ENCODE results near the gene MYL6.

The MYL6 gene

DNA sequence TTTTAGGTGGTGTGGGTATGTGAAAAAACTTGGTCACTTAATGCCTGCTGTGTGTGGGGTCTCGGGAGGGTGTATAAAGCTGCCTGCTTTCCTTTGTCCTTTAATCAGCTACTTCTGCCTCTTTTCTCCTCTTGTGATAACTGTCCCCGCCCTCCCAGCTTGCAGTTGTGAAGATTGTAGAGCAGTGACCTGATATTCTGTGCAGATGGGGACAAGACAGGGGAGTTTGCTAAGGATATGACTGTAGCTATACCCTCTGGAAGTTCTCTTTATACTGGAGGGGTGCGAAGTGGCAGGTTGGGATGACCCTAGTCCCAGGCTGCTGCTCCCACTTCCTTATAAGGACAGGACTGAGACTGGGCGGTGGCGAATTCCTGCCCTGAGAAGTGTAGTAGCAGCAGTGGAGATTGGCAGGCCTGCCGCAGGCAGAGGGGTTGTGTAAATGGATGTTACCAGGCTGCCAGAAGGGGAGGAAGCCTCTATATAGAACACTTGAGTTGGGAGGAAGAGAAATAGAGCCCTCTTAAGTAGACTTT, 835 bp downstream of the MYL6 start:
- peak; percentile 67 for DNase-seq

DNA sequence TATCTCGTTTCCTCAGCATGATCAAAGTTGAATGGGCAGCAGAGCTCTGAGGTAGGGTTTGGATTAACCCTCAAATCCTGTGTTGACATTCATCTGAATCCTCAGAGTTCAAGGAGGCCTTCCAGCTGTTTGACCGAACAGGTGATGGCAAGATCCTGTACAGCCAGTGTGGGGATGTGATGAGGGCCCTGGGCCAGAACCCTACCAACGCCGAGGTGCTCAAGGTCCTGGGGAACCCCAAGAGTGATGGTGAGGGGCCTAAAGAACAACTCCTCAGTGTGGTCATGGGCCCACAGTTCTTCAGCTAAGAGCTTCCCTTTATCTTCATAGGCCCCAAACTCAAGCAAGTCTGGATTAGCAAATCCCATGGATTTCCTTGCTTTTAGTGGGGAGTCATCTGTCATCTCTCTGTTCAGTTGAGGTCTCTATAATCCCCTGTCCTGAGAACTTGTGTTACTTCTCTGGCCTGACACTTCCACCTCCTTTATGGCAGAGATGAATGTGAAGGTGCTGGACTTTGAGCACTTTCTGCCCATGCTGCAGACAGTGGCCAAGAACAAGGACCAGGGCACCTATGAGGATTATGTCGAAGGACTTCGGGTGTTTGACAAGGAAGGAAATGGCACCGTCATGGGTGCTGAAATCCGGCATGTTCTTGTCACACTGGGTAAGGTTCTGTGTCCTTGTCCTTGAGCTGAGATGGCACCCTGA, 1.5 kb downstream of the MYL6 start:
- no peak for DNase-seq

DNA sequence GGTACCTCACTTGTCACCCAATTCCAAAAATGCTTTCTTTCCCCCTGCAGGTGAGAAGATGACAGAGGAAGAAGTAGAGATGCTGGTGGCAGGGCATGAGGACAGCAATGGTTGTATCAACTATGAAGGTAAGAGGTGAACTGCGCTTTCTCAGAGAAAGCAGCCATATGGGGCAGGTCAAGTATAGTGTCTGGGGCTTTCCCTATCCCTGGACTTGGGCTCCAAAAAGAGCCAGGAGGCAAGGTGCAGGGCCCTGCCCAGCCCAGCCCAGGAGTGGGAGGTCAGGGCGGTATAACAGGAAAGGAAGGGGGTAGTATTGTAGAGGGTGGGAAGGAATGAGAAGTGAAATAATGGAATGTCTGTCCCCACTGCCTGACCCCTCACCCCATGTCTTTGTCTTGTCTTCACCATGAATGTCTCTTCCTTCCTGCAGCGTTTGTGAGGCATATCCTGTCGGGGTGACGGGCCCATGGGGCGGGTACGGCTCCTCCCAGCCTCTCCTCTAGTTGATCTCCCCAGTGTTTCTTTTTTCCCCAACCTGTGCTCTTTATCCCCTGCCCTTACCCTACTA, 2.1 kb downstream of the MYL6 start:
- DNase-seq: peak; percentile 34

DNA sequence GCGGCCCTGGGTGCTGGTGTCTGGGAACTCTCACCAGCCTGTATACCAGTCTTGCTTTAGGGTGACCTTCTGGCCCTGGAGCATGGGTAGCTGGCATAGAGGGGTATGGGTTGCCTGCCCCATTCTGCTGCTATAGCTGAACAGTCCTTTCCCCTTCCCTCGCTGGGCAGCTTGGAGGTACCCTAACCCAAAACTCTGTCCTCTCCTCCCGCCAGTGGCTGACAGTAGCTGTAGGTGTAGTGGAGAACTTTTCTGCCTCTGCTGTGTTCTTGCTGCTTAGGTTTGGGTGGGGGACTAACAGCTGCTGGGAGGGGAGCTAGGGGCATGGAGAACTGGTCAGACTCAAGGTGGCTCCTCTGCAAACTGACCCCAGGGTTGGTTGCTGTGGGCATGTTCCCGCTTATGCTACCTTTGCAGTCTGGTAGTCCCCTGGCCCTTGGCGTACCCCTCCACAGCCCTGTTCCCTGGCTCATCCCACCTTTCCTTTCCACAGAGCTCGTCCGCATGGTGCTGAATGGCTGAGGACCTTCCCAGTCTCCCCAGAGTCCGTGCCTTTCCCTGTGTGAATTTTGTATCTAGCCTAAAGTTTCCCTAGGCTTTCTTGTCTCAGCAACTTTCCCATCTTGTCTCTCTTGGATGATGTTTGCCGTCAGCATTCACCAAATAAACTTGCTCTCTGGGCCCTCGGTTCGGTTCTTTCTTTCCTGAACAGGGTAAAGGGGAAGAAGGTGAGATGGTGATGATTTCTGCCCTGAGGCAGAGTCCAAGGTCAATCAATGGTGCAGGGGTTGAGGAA, 2.9 kb downstream of the MYL6 start:
- no peak for DNase-seq

DNA sequence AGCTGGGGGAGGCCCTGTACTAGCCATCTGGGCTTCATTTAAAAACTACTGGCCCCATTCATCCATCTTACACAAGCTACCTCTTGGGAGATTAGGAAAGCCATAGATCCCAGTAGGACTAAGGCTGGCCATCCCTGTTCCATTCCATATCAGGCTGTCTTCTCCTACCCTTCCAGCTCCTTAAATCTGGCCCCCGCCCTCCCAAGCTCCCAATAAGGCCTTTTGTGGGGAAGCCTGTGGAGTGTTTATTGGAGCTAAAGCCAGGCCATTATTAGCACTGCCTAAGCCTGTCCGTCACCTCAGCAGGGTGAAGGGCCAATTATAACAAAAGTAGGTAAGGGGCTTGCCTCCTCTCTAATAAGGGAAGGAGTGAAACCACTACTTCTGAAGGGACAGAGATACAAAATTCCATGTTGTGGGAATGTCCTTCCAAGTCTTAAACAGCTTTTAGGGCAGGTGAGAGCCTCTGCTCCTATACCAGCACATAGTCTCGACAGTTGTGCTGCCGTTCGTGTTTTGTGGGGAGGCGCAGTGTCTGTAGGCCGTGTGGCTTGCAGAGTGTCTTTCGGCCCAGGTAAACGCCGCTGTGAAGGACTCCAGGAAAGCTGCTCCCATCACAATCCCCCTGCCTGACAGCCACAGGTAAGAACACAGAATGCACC, 3.7 kb downstream of the MYL6 start:
- no peak for DNase-seq

DNA sequence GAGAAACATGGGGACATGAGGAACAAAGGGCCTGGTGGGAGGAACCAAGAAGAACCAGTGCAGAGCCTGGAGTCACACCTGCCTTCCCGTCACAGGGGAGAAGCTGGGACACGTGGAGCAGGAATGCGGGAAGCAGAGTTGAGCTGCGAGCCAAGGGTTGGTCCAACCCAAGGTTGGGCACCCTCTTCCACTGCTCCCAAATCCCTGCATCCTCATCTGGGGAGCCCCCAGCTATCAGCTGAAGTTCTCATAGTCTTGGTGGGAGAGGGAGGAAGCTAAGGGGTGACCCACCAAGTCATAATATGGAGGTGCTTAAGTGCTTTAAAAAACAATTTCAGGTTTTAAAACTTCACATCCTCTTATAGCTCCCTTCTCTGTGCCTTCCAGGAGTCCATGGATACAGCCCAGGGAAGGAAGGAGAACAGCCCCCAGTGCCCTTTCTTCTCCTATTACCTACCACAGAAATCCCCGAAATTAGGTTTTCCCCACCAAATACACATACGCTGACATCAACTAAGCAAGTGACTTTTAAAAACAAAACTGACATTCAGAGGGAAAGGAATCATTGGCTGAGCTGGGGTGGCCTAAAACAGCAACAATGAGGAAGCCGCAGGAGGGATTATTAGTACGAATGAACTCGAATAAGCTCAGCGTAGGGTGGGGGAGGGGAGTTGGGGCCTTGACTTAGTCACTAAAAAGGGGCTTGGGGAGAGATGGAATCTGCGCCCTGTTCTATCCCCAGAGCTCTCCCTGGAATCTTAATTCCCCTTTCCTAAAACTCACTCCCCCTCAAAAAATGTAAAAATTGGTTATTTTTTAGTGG, 4.5 kb downstream of the MYL6 start:
- no peak for DNase-seq

DNA sequence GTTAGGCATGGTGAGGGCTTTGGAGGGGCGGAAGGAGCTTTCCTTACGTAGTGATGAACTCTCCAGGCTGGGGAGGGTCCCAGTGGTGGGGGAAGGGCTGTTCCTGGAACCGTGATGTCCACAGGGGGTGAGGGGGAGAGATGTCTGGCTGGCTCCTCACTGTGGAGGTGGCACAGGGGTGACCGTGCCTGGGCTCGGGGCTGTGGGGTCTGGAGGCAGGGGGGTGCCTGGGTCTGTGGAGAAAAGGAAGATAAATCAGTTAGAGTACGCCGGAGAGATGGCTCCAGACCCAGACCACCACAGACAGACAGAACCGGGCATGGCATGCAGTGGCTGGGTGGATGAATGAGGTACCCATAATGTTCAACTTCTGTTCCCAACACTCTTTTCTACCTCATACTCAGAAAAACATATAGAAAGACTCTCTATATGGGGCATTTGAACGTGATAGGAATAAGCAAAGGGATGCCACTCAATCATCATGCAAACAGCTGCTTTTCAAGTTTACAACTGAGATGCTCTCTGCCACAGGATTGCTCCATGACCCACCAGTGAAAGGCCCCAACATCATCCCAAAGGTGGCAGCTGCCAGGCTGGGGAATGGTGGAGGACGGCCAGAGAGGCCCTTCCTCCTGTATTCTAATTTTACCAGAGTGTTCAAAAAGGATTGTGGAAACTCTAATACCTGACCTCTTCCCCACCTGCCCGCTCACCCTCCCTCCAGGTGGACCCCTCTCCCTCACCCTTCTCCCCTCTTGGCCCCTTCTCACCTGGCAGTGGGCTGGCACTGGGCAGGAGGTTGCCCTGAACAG, 5.6 kb downstream of the MYL6 start:
- DNase-seq: no peak

DNA sequence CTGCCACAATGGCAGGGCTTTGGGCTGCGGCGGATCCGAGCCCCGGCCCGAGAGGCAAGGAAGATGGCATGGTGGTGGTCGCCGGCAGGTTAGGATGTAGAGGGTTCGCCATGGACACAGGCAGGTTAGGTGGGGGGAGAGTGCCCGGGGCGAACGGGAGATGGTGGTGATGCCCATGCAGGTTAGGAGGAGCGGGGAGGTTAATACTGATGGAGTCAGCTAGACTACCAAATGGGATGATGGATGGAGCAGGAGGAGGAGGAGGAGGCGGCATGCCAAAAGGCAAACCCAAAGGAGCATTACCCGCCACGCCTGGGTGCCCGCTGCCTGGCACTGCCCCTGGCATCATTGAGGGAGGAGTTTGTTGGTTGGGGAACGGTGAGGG, 6.2 kb downstream of the MYL6 start:
- DNase-seq: no peak

DNA sequence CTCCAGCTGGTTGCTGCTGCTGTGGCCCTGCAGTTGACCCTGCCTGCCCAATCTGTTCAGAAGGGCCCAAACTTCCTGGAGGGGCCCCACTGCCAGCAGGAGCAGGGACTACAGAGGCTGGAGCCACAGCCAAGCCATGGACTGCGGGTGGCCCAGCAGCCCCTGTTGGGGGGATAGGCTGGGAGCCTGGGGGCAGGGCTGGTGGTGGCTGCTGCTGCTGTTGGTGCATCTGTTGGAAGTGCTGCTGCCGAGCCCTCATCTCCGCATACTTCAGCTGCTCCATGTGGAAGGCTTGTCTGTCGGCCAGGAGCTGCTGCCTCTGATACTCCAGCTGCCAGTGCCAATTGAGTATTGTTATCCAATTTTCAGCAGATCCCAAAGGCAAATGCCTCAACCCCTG, 7.2 kb downstream of the MYL6 start:
- no peak for DNase-seq

DNA sequence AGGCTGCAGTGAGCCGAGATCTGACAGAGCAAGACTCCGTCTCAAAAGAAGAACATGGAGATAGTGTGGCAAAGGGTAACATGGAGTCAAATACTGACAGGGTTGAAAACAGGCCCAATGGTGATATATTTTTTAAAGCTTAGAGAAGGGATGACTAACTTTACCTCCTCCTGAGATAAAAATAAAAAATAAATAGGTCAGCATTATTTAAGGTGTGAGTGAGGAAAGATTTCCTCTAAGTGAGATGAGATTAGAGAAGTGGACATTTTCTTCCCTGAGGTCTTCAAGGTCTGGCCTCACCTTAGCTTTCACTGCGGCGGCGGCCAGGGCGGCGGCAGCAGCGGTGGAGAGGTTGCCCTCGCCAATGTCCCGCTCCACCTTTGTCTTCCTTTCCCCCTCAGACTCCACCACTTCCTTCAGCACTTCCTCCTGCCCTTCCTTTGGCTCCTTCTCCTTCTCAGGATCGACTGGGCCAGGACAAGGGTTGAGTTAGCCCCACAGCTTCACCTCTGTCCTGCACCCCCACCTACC, 11.1 kb downstream of the MYL6 start:
- no peak for DNase-seq

DNA sequence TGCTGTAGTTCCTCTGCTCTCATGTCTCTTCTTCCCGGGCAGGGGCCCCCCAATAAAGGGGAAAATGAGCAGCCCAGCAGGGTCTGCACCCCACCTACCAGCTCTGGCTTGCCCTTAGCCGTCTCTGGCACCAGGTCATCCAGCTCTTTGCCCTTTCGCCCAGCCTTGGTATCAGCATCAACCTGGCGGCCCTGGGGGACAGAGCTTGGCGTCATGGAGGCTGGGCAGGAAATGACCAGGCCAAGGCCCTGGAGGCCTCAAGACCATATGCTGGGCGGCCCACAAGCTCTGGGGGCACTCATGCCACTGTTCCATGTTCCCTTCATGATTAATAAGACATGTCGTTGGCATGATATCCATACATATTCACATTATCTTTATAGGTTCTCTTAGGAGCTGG, 14.7 kb downstream of the MYL6 start:
- DNase-seq: no peak

DNA sequence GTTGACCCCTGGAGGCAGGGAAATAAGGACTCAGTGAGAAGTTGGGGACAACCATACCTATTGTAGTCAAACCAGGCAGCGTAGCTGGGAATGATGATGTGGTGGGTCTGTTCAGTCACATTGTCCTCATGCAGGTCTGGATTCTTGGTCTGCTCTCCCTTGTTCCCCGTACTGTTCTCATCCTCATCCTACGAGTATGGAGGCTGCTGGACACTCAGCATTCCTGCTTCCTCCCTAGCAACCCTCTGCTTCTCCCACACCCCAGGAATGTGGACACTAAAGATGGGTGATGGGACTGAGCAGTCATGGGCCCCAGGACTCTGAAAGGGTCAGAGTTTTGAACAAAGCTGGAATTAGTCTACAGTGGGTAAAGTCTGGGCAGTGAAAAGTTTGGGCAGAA, 20.2 kb downstream of the MYL6 start:
- DNase-seq: no peak

DNA sequence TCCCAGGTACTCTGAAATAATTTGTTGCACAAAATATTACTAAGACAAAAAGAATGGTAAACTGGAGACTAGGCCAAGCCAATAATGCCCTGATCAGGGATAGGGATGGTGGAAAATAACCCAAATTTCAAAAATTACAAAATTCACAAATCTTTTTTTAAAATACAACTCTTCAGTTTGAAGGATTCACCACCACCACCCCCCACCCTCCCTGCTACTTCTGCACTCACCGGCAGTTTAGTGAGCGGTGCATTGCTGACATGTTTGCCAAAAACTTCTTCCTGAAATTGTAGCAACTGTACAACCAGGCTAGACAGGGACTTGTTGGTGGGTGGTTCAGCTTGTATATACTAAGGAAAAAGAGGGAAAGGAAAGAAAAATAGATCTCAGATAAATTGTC, 28.8 kb downstream of the MYL6 start:
- DNase-seq: no peak

DNA sequence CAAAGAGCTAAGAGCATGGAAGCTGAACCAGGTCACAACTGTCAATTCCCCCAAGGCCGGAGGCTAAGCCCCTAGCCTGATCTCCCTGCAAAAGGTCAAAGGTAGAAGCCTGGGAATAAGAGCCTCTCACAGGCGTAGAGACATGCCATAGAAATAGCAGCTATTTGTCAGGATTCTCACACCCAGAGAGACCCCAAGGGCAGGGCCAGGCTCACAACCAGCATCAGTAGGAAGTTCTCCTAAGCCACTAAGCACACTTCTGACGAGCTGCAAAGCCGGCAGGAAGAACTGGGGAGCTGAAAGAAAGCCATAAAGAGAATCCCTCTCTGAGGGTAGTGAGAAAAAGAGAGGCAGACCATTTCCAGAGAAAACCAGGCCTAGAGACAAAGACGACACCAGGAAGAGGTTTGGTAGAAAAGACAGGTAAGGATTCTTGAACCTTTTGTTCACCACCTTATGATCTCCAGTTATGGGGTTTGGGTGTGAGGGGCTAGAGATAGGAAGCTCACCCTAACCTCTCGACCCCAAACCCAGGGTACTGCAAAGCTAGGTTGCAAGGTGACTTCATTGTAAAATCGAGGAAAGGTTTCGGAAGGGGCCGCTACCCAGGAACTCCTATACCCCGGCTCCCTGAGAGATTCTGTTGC, 30.1 kb downstream of the MYL6 start:
- no peak for DNase-seq

DNA sequence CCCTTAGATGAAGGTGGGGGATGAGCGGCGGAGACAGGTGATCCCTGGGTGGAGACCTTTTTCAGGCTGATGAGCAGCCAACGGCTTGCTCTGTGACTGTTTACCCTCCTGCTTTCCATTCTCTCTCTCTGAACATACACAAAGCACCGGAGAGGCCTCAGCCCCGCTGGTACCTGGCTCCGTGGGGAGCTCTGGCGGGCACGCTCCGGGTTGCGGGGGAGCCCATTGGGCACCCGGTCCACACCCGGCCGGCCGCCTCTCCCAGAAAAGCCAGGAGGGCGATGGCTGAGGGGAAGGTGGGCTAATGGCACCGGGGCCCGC, 30.6 kb downstream of the MYL6 start:
- no peak for DNase-seq

DNA sequence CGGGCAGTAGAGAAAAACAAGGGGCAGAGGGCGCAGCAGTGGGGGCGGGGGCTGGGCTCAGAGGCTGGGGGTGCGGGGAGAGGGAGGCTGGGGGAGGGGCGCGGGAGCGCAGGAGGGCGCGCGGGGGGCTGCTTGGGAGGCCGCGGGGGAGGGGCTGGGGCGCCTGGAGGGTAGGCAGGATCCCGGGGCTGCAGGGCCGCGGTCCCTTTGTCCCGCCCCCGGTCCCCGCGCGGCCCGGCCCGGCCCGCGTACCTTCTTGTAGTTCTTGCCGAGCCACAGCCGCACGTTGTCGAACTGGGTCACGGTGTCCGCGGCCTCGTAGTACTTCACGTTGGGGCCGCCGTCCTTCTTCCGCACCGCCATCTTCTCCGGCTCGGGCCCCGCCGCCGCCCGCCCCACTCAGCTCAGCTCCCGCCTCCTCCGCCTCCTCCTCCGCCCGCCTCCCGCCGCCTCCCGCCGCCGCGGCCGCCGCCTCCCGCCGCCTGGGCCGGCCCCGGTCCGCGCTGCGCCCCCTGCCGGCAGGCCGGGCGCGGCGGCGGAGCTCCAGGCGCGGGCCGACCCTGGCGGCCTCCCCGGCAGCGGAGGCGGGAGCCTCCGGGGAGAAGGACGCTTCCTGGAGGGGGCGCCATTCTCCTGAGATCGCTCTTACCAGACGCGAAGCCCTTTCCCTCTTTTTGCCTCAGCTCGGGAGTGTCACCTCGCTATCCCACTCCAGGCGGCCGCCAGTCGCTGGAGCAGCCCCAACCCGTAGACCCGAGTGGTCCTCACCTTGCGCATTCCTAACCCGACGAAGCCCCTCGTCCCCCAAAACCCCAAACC, 31.1 kb downstream of the MYL6 start, which contains the start of gene SMARCC2:
SMARCC2 (minus strand) TSS at position 385 of the 819 bp plus-strand sequence; CDS start at position 363, 22 bp downstream.
- peak; percentile 91 for DNase-seq

DNA sequence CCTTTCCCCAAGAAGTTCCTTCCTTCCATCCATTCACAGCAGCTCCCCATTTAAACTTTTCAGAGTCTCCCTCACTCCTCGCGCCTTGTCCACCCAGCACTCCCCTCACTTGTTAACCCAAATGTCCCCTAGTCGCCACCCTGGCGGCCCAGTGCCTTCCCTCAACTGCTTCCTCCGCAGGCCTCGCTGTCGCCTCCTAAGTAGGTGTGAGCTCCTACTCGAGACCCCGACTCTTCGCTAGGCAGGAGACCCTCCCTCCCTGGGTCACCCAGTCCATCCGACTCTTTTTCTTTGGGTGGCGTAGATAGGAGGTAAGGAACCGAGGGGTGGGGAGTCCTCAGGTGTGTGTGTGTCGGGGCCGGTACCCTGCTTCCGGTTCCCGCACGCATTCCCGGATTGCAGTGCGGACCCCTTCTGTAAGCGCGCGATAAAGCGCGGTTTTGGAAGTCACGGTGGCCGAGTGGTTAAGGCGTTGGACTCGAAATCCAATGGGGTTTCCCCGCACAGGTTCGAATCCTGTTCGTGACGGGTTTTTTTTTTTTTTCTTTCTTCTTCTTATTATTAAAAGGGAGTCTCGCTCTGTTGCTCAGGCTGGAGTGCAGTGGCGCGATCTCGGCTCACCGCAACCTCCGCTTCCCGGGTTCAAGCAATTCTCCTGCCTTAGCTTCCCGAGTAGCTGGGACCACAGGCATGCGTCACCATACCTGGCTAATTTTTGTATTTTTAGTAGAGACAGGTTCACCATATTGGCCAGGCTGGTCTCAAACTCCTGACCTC, 31.9 kb downstream of the MYL6 start:
- DNase-seq: peak; percentile 75

DNA sequence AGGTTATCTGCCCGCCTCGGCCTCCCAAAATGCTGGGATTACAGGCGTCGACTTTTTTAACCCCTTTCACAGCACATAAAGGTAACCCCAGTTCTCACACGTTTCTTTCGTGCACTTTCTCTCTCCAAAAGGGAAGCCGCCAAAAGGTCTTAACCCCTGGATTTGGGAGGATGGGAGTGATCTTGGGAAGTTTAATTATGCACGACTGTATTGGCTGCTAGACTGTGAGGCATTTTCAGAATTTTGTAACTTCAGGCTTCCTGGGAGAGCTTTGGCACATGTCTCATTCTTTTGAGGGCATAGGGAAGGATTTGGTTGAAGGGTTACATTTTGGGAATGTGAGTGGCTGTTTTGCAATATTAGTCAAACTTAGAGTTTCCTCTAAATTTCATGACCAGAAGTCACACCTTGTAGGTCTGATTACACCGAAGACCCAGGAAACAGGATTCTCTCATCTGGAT, 32.6 kb downstream of the MYL6 start:
- no peak for DNase-seq

DNA sequence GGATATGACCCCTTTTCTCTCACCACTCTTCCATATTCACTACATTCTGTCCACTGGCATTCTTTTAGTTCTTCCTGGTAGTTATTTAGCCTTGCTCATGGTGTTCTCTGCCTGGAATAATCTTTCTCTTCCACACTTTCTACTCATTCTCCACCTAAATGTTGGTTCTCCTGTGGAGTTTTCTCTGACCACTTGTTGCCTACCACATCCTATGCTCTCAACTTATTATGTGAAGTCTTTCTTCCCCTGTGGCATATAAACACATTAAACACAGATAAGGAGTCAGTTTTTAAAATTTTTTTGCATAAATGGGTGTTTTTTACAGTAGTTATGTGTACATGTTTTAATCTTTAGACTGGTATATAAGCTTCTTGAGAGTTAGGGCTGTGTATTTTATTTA, 34.4 kb downstream of the MYL6 start:
- DNase-seq: no peak

All from inflammatory macrophage treated with lipopolysaccharide for 4 hours (primary cell).